ENCODE measurements around the gene RPS6KA5.
A peak's percentile ranks its signal among the peaks of the same experiment; 100 is the strongest.

RPS6KA5 gene

DNA sequence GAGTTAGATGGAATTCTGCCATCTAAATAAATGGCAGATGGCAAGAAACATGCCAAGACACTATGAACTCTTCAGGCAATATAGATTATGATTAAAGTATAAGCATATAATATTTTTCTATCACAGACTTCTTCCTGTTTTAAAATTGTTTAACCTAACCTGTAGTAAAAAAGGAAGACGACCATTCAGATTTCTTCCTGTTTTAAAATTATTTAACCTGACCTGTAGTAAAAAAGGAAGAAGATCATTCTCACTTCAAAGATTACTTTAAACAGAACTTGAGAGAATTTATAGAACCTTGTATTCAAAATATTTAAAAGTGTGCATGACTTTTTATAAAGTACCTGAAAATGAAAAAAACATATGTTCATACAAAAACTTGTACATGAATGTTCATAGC is 63.5 kb downstream of the RPS6KA5 start:
- Histone ChIP-seq H3K36me3 (ENCODE audit: control insufficient read depth, low read length) (peaks cover 2% of the 10 kb centered on the region; the same call in 1 of the 2 replicates), H3K9me3 (ENCODE audit: control insufficient read depth, insufficient read depth, low read length) (no peaks in the 10 kb centered on the region), H3K27ac (ENCODE audit: low read depth, low read length) (no peak overlapping the region), H3K27me3 (ENCODE audit: control insufficient read depth, low read length) (no peaks in the 10 kb centered on the region), H3K9me2 (replicated peaks; ENCODE audit: control insufficient read depth, low read length) (no peaks in the 10 kb centered on the region), H3K79me2 (ENCODE audit: control insufficient read depth, low read length) (no peaks in the 10 kb centered on the region), H3F3A (ENCODE audit: control insufficient read depth, insufficient read depth) (no peaks in the 10 kb centered on the region), H3K4me3 (ENCODE audit: low read length) (no peak overlapping the region), H3K4me2 (ENCODE audit: low read length) (peak overlapping the region; percentile 21; the same call in 1 of the 2 replicates), H4K20me1 (ENCODE audit: control insufficient read depth, insufficient read depth, low read depth, low read length) (no peaks in the 10 kb centered on the region), H3K4me1 (ENCODE audit: control insufficient read depth, low read length) (peaks cover 9% of the 10 kb centered on the region)
- TF ChIP-seq EZH2phosphoT487 (IDR thresholded peaks at IDR 0.05; ENCODE audit: borderline replicate concordance, low read length), result no peak
- TF ChIP-seq, protein P1, sequence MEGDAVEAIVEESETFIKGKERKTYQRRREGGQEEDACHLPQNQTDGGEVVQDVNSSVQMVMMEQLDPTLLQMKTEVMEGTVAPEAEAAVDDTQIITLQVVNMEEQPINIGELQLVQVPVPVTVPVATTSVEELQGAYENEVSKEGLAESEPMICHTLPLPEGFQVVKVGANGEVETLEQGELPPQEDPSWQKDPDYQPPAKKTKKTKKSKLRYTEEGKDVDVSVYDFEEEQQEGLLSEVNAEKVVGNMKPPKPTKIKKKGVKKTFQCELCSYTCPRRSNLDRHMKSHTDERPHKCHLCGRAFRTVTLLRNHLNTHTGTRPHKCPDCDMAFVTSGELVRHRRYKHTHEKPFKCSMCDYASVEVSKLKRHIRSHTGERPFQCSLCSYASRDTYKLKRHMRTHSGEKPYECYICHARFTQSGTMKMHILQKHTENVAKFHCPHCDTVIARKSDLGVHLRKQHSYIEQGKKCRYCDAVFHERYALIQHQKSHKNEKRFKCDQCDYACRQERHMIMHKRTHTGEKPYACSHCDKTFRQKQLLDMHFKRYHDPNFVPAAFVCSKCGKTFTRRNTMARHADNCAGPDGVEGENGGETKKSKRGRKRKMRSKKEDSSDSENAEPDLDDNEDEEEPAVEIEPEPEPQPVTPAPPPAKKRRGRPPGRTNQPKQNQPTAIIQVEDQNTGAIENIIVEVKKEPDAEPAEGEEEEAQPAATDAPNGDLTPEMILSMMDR (IDR thresholded peaks at IDR 0.05; ENCODE audit: low read depth, low read length, poor library complexity, severe bottlenecking), result no peak

GRCh38 chr14:90995785-90996184 is 64.7 kb downstream of the RPS6KA5 start:
- Histone ChIP-seq H3K4me3 (ENCODE audit: low read length) (no peak overlapping the region), H3K36me3 (ENCODE audit: control insufficient read depth, low read length) (peaks cover 2% of the 10 kb centered on the region; the same call in 1 of the 2 replicates), H3K27me3 (ENCODE audit: control insufficient read depth, low read length) (no peaks in the 10 kb centered on the region), H3K4me2 (ENCODE audit: low read length) (no peak overlapping the region), H3F3A (ENCODE audit: control insufficient read depth, insufficient read depth) (no peaks in the 10 kb centered on the region), H3K9me2 (replicated peaks; ENCODE audit: control insufficient read depth, low read length) (no peaks in the 10 kb centered on the region), H3K79me2 (ENCODE audit: control insufficient read depth, low read length) (no peaks in the 10 kb centered on the region), H3K4me1 (ENCODE audit: control insufficient read depth, low read length) (peaks cover 9% of the 10 kb centered on the region), H3K9me3 (ENCODE audit: control insufficient read depth, insufficient read depth, low read length) (no peaks in the 10 kb centered on the region), H4K20me1 (ENCODE audit: control insufficient read depth, insufficient read depth, low read depth, low read length) (no peaks in the 10 kb centered on the region), H3K27ac (ENCODE audit: low read depth, low read length) (no peak overlapping the region)
- TF ChIP-seq, protein P1 (IDR thresholded peaks at IDR 0.05; ENCODE audit: low read depth, low read length, poor library complexity, severe bottlenecking), result no peak
- TF ChIP-seq EZH2phosphoT487 (IDR thresholded peaks at IDR 0.05; ENCODE audit: borderline replicate concordance, low read length), result no peak

- Histone ChIP-seq H3K27ac (ENCODE audit: low read depth, low read length) (no peak overlapping the region), H3K79me2 (ENCODE audit: control insufficient read depth, low read length) (no peaks in the 10 kb centered on the region), H3K4me1 (ENCODE audit: control insufficient read depth, low read length) (peaks cover 9% of the 10 kb centered on the region), H3K27me3 (ENCODE audit: control insufficient read depth, low read length) (no peaks in the 10 kb centered on the region), H3K9me3 (ENCODE audit: control insufficient read depth, insufficient read depth, low read length) (no peaks in the 10 kb centered on the region), H4K20me1 (ENCODE audit: control insufficient read depth, insufficient read depth, low read depth, low read length) (no peaks in the 10 kb centered on the region), H3K9me2 (replicated peaks; ENCODE audit: control insufficient read depth, low read length) (no peaks in the 10 kb centered on the region), H3K36me3 (ENCODE audit: control insufficient read depth, low read length) (peaks cover 2% of the 10 kb centered on the region; the same call in 1 of the 2 replicates), H3F3A (ENCODE audit: control insufficient read depth, insufficient read depth) (no peaks in the 10 kb centered on the region), H3K4me2 (ENCODE audit: low read length) (no peak overlapping the region), H3K4me3 (ENCODE audit: low read length) (no peak overlapping the region)
- no peak for TF ChIP-seq EZH2phosphoT487 (IDR thresholded peaks at IDR 0.05; ENCODE audit: borderline replicate concordance, low read length)
Observed at GRCh38 chr14:90993792-90994191, 66.6 kb downstream of the RPS6KA5 start.

DNA sequence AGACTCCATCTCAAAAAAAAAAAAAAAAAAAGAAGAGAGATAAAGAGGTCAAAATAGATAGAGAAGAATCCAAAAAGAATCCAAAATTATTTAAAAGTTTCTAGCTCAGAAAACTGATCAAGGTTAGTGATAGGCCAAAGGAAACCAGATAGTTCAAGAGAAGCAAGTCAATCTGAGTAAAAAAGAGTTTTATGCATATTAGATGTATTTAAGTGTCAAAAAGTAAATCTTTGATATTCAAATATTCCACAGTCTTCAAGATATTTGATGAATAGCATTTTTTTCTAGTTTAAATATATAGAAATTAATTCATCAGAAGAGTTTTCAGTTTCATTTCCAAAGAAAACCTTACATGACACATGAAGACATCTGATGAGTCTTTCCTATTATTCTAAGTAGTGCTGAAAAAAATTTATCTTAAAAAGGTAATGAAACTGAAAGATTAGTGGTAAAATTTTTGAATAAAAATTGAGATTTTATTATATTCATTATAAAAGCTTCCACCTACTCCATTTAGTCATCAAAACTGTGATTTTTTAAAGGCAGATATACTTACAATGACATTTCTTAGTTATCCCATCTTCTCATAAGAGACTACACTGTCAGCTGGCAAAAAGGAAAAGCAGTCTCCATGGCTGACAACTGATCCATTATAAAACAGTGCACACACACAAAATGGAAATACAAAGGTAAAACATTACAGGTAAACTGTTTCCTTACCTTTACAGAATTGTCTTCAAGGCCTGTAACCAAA is 68.6 kb downstream of the RPS6KA5 start:
- no peaks in the 10 kb centered on the region for H3F3A ChIP-seq (ENCODE audit: control insufficient read depth, insufficient read depth)
- H3K79me2 ChIP-seq (ENCODE audit: control insufficient read depth, low read length), result no peaks in the 10 kb centered on the region
- no peaks in the 10 kb centered on the region for H3K27me3 ChIP-seq (ENCODE audit: control insufficient read depth, low read length)
- no peaks in the 10 kb centered on the region for H4K20me1 ChIP-seq (ENCODE audit: control insufficient read depth, insufficient read depth, low read depth, low read length)
- H3K9me2 ChIP-seq (replicated peaks; ENCODE audit: control insufficient read depth, low read length), result no peaks in the 10 kb centered on the region
- no peak overlapping the region for H3K4me2 ChIP-seq (ENCODE audit: low read length)
- peaks cover 3% of the 10 kb centered on the region for H3K4me1 ChIP-seq (ENCODE audit: control insufficient read depth, low read length)
- H3K27ac ChIP-seq (ENCODE audit: low read depth, low read length), result no peak overlapping the region
- no peaks in the 10 kb centered on the region for H3K9me3 ChIP-seq (ENCODE audit: control insufficient read depth, insufficient read depth, low read length)
- H3K36me3 ChIP-seq (ENCODE audit: control insufficient read depth, low read length), result peaks cover 2% of the 10 kb centered on the region; the same call in 1 of the 2 replicates
- no peak overlapping the region for H3K4me3 ChIP-seq (ENCODE audit: low read length)
- TF ChIP-seq, protein P1 (IDR thresholded peaks at IDR 0.05; ENCODE audit: low read depth, low read length, poor library complexity, severe bottlenecking), result no peak
- no peak for TF ChIP-seq EZH2phosphoT487 (IDR thresholded peaks at IDR 0.05; ENCODE audit: borderline replicate concordance, low read length)

All from DOHH2 (cell line).